CD4-positive, alpha-beta memory T cell (primary cell): ENCODE results near the gene DKC1. TPM values are rescaled to one million over a fixed set of nuclear protein-coding genes. Genes with fewer than 3 reads are reported as not detected.

Experiments used
- CTCF ChIA-PET: fragments of 350-600 bp; sonication (Branson Sonifier 250); formaldehyde crosslinking; loops from one replicate; lab custom pipeline; 2021; ENCODE audit warnings: inconsistent platforms; ENCODE audit not compliant: partially characterized antibody; lab: Charles Lee
- POLR2A ChIA-PET: fragments of 350-600 bp; sonication (Branson Sonifier 250); formaldehyde crosslinking; loops from one replicate; lab custom pipeline; 2021; ENCODE audit not compliant: partially characterized antibody; lab: Charles Lee
- DNase-seq, 5 donors: peaks; one replicate each; pipeline versions ENCODE4 v3.0.0 to v3.0.0-alpha.2; 2020 to 2022; ENCODE audit warnings: mixed read lengths in 1 of 5
- H3K27ac ChIP-seq: one replicate; pipeline ENCODE4 v1.7.0; 2013; ENCODE audit warnings: low read depth, low read length
- H3K27me3 ChIP-seq: 2 replicates; pipeline ENCODE4 v1.7.0; 2013; ENCODE audit warnings: mild to moderate bottlenecking, low read length, moderate library complexity; ENCODE audit not compliant: insufficient read depth
- H3K36me3 ChIP-seq: 2 replicates; pipeline ENCODE4 v1.7.0; 2013; ENCODE audit warnings: mild to moderate bottlenecking, low read length, moderate library complexity; ENCODE audit not compliant: insufficient read depth
- H3K4me1 ChIP-seq: 2 replicates; pipeline ENCODE4 v1.7.0; 2013; ENCODE audit warnings: mild to moderate bottlenecking, low read length, moderate library complexity; ENCODE audit not compliant: insufficient read depth
- H3K4me3 ChIP-seq, 2 donors: one replicate each; pipeline ENCODE4 v1.7.0; 2013; ENCODE audit warnings: low read length in 2 of 2, mild to moderate bottlenecking in 1 of 2
- H3K9me3 ChIP-seq, 2 donors: one replicate each; pipeline ENCODE4 v1.7.0; 2013; ENCODE audit warnings: low read length in 2 of 2, control low read depth in 1 of 2; ENCODE audit not compliant: control insufficient read depth in 1 of 2
- H3K27ac Mint-ChIP-seq, 7 donors: one replicate each; pipeline ENCODE4 v1.8.0; 2020 to 2021; ENCODE audit warnings: mixed read lengths in 7 of 7, mild to moderate bottlenecking in 6 of 7, inconsistent platforms in 3 of 7, moderate library complexity in 3 of 7
- H3K27me3 Mint-ChIP-seq, 2 donors: one replicate each; pipeline ENCODE4 v1.8.0; 2020 to 2021; ENCODE audit warnings: mixed read lengths in 2 of 2
- H3K36me3 Mint-ChIP-seq, 2 donors: one replicate each; pipeline ENCODE4 v1.8.0; 2020 to 2021; ENCODE audit warnings: mixed read lengths in 2 of 2, inconsistent platforms in 1 of 2, mild to moderate bottlenecking in 1 of 2
- H3K4me1 Mint-ChIP-seq, 4 donors: one replicate each; pipeline ENCODE4 v1.8.0; 2020 to 2021; ENCODE audit warnings: mixed read lengths in 4 of 4, mild to moderate bottlenecking in 1 of 4
- H3K4me3 Mint-ChIP-seq, 8 donors: one replicate each; pipeline ENCODE4 v1.8.0; 2020 to 2021; ENCODE audit warnings: mixed read lengths in 8 of 8, mild to moderate bottlenecking in 7 of 8, moderate library complexity in 6 of 8, inconsistent platforms in 3 of 8
- H3K9me3 Mint-ChIP-seq, 8 donors: one replicate each; pipeline ENCODE4 v1.8.0; 2020 to 2021; ENCODE audit warnings: mixed read lengths in 8 of 8, mild to moderate bottlenecking in 5 of 8, inconsistent platforms in 3 of 8, moderate library complexity in 1 of 8
- intact Hi-C: fragments of 100-400 bp; cut with micrococcal nuclease; formaldehyde crosslinking; loops from one replicate; pipeline ENCODE4 v1.15.1; 2023
- polyA plus RNA-seq, 2 donors: library from polyadenylated mRNA; unstranded; fragments of 300-500 nt; fragmentation: Illumina TruSeq; gene quantifications; one replicate each; pipeline ENCODE4 v1.2.3, GENCODE V29; 2021
- total RNA-seq, 2 experiments: library from RNA; stranded (reverse); gene quantifications; one replicate each; pipeline ENCODE4 v1.2.3, GENCODE V29; 2021

DKC1 gene
- total and polyA plus RNA-seq, 4 experiments from 2014 or later: 30.4 to 63.9 (median 50.7) TPM

DNA sequence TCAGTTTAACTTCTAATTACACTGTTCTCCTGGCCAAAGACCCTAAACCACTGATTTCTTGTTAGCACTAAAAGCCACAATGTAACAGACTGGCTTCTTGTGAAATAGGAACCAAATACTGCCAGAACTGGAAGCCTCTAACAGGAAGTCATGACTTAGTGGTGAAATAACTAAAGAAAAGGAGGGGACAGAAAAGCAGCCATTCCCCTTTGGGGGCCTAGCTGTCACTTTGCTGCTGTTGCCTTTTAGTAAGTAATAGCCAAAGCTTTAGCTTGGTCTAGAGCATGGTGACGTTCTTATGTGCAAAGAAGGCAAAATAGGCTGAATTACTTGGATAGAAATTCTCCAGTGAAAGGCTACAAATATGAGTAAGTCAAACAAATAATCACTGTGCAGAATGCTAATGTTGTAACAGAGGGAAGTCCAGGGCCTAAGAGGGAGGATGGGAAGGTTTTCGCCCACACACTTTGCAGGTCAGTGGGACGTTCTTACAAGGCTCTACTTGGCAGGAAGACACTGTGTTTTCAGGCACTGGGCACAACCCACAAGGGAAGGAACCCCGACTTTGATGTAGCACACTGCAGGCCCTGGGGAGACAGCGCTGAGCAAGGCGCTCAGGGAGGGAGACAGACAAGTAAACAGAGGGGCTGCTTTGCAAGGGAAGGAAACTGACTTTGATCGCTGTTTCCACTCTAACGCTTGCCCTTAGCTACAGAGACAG, 28.4 kb upstream of the DKC1 start:
- H3K4me3 ChIP-seq: peak overlapping the region in 1 of 2 donors; percentile 20
- Mint-ChIP-seq H3K27me3 (no peaks in the 10 kb centered on the region), H3K9me3 (no peaks in the 10 kb centered on the region), H3K36me3 (peaks cover 0 to 2% of the 10 kb centered on the region in 2 donors), H3K4me1 (peaks cover 63 to 96% (median 76%) of the 10 kb centered on the region in 4 donors), H3K27ac (peak overlapping the region; percentile 87 to 93 (median 90)), H3K4me3 (peak overlapping the region; percentile 50 to 85 (median 68))
- POLR2A ChIA-PET: interaction anchor here (0.9 to 6.2 kb wide), 6 partner anchors 8 to 21 kb away, joined by 4 to 49 read pairs (median 10); partner anchors contain the start of gene GAB3
- DNase-seq: peak in 3 of 5 donors; percentile 24 to 66 (median 32)
- peak overlapping the region; percentile 64 for H3K27ac ChIP-seq
- intact Hi-C loops: loop anchor here (1.0 kb wide), 2 partner anchors 14 to 15 kb away; no protein-coding TSS in a partner anchor
- peaks cover 98% of the 10 kb centered on the region for H3K4me1 ChIP-seq
- no peaks in the 10 kb centered on the region for H3K9me3 ChIP-seq
- no peaks in the 10 kb centered on the region for H3K27me3 ChIP-seq
- CTCF ChIA-PET: interaction anchor here (4.9 to 9.3 kb wide), 2 partner anchors 14 to 16 kb away, joined by 29 to 77 read pairs; partner anchors contain the start of gene GAB3
- H3K36me3 ChIP-seq: no peaks in the 10 kb centered on the region

DNA sequence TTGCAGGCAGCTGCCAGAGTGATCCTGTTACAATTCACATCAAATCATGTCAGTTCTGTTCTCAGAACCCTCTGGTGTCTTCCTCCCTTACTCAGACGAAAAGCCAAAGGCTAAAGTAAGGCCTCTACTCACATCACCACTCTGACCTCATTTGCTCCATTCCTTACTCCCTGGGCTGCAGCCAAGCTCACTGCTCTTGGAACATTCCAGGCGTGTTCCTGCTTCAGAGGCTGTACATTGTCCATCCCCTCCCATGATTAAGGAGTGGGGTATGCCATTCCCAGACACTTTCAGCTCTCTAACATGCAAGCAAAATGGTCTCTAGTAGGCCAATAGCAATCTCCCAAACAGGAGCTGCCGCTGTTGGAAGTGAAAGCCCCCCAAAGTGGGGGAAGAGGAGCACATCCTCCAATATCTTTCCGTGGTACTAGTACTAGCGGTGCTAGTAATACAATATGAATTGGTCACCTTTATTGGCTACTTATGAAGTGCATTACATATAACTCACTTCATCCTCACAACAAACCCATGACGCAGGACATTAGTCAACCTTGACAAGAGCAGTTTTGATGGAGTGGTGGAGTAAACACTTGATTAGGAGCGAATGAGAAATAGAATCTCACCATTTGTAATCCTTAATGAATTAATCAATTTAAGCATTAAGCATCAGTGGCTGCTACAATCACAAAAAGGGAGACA, 26.8 kb upstream of the DKC1 start:
- POLR2A ChIA-PET: interaction anchor here (2.4 to 2.7 kb wide), 3 partner anchors 13 to 23 kb away, joined by 9 to 12 read pairs (median 9); partner anchors contain the start of gene GAB3
- Histone ChIP-seq H3K9me3 (no peaks in the 10 kb centered on the region), H3K4me3 (no peak overlapping the region), H3K36me3 (no peaks in the 10 kb centered on the region), H3K4me1 (peaks cover 95% of the 10 kb centered on the region), H3K27ac (peak overlapping the region; percentile 64), H3K27me3 (no peaks in the 10 kb centered on the region)
- Mint-ChIP-seq H3K27me3 (no peaks in the 10 kb centered on the region), H3K4me3 (peak overlapping the region in 7 of 8 donors; percentile 19 to 71 (median 36)), H3K27ac (peak overlapping the region; percentile 70 to 93 (median 87)), H3K9me3 (no peaks in the 10 kb centered on the region), H3K4me1 (peaks cover 62 to 93% (median 71%) of the 10 kb centered on the region in 4 donors), H3K36me3 (peaks cover 0 to 2% of the 10 kb centered on the region in 2 donors)
- CTCF ChIA-PET: interaction anchor here (9.3 kb wide), 1 partner anchor 13 kb away, joined by 77 read pairs; the partner anchor contains the start of gene GAB3
- DNase-seq: no peak
- intact Hi-C loops: no loop called here

DNA sequence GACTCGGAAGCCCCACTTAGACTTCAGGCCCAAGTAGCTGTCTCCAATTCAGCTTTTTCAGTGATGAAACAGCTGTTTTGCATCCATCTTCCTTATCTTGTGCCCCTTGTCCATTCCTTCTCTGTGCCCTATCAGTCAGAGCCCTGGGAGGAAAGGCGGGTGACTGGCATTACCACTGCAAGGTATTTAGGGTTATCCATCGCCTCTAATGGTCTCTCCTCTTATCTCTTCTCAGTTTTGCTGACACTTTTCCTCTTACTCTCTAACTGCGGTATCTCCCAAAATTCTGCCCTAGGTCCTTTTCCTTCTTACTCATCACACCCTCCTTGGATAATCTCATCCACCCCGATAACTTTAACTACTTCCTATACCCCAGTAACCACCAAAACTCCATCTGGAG, 25.5 kb upstream of the DKC1 start:
- Mint-ChIP-seq H3K4me3 (peak overlapping the region in 5 of 8 donors; percentile 2 to 36 (median 32)), H3K27me3 (no peaks in the 10 kb centered on the region), H3K36me3 (no peaks in the 10 kb centered on the region), H3K4me1 (peaks cover 53 to 83% (median 66%) of the 10 kb centered on the region in 4 donors), H3K27ac (peak overlapping the region in 6 of 7 donors; percentile 6 to 87 (median 70)), H3K9me3 (no peaks in the 10 kb centered on the region)
- Histone ChIP-seq H3K4me1 (peaks cover 84% of the 10 kb centered on the region), H3K9me3 (no peaks in the 10 kb centered on the region), H3K27ac (peak overlapping the region; percentile 21), H3K4me3 (no peak overlapping the region), H3K36me3 (no peaks in the 10 kb centered on the region), H3K27me3 (no peaks in the 10 kb centered on the region)
- intact Hi-C loops: no loop called here
- POLR2A ChIA-PET: interaction anchor here (1.3 kb wide), 1 partner anchor 19 kb away, joined by 3 read pairs; no protein-coding TSS in a partner anchor
- no peak for DNase-seq
- CTCF ChIA-PET: interaction anchor here (1.2 to 4.8 kb wide), 4 partner anchors 11 to 19 kb away, joined by 4 to 37 read pairs (median 10); partner anchors contain the start of gene GAB3

DNA sequence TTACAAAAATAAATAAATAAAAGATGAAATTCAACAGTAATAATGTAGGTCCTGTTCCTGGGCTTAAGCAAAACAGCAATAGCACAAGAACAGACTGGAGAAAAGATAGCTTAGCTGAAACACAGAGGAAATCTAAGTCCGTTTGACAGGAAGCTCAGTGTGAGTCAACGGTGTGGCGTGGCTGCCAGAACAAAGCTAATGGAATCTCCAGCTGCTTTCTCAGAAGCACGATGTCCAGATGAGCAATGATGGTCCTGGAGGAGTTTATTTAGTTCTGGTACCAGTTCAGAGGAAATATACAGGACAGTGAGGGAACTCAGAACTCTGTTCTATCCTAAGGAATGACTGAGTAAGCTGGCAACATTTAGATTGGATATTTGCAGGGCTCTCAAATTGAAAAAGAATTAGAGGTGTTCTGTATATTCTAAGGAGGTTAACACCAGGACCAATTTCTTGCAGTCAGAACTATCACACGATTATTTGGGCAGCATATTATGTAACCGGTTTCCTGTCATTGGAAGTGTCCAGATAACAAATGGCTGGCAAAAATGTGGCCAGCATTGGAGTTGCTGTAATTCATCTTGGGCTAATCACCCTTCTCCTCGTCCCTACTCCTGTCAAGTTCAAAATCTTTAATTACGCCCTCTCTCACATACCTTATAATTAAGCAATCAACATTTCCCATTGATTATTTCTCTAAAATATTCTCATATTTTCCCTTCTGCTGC, 24.5 kb upstream of the DKC1 start:
- ChIA-PET CTCF (interaction anchor here (0.6 to 4.8 kb wide), 5 partner anchors 10 to 24 kb away, joined by 3 to 37 read pairs (median 5); partner anchors contain the start of genes DKC1 and GAB3), POLR2A (interaction anchor here (0.6 to 1.3 kb wide), 6 partner anchors 10 to 24 kb away, joined by 3 to 14 read pairs (median 4); partner anchors contain the start of genes DKC1 and GAB3)
- peaks cover 47 to 82% (median 63%) of the 10 kb centered on the region in 4 donors for H3K4me1 Mint-ChIP-seq
- Histone ChIP-seq H3K27me3 (no peaks in the 10 kb centered on the region), H3K4me3 (no peak overlapping the region), H3K36me3 (no peaks in the 10 kb centered on the region), H3K4me1 (peaks cover 74% of the 10 kb centered on the region), H3K9me3 (no peaks in the 10 kb centered on the region), H3K27ac (no peak overlapping the region)
- peak in 1 of 5 donors; percentile 49 for DNase-seq
- intact Hi-C loops: no loop called here
- H3K27me3 Mint-ChIP-seq: no peaks in the 10 kb centered on the region
- H3K36me3 Mint-ChIP-seq: peaks cover 0 to 4% of the 10 kb centered on the region in 2 donors
- peak overlapping the region in 7 of 8 donors; percentile 35 to 72 (median 65) for H3K4me3 Mint-ChIP-seq
- no peaks in the 10 kb centered on the region for H3K9me3 Mint-ChIP-seq
- H3K27ac Mint-ChIP-seq: peak overlapping the region; percentile 45 to 90 (median 87)

DNA sequence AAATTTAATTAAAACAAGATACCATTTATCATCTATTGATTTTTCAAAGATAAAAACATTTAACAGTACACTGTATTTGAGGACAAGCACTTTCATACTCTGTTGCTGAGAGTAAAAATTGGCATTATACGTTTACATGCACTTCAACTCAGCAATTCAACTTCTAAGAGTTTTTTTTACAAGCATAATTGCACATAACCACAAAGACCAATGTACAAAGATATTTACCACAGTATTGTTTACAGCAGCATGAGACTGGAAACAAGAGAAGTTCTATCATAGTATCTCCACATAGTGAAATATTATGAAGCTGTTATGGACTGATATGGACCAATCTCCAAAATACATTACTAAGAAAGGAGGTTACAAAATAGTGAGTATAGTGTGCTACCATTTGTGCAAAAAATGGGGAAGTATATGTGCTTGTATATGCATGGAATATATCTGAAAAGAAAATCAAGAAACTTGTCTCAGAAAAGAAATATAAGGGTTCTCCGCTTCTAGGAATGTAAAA, 22.7 kb upstream of the DKC1 start:
- peak overlapping the region in 5 of 8 donors; percentile 17 to 50 (median 31) for H3K4me3 Mint-ChIP-seq
- peaks cover 3 to 4% of the 10 kb centered on the region in 2 donors for H3K36me3 Mint-ChIP-seq

DNA sequence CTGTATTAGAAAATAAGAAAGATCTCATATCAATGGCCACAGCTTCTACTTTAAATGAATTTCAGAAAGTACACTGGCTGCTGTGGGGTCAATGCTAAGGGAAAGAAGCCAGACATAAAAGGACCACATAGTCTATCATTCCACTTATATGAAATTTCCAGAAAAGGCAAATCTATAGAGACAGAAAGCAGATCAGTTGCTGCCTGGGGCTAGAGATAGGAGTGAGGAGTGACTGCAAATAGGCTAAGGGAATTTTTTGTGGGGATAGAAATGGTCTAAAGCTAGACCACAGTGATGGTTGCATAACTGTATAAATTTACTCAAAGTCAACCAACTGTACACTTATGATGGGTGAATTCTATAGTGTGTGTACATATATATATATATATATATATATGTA, 20.1 kb upstream of the DKC1 start:
- Histone ChIP-seq H3K36me3 (no peaks in the 10 kb centered on the region), H3K4me3 (no peak overlapping the region), H3K27me3 (no peaks in the 10 kb centered on the region), H3K27ac (no peak overlapping the region), H3K9me3 (no peaks in the 10 kb centered on the region), H3K4me1 (peaks cover 38% of the 10 kb centered on the region)
- ChIA-PET CTCF (interaction anchor here (1.4 kb wide), 1 partner anchor 10 kb away, joined by 3 read pairs; no protein-coding TSS in a partner anchor), POLR2A (interaction anchor here (0.6 to 1.3 kb wide), 2 partner anchors 9 to 23 kb away, joined by 3 to 4 read pairs; no protein-coding TSS in a partner anchor)
- Mint-ChIP-seq H3K9me3 (peaks cover 0 to 2% (median 0%) of the 10 kb centered on the region in 8 donors), H3K4me1 (peaks cover 17 to 53% (median 37%) of the 10 kb centered on the region in 4 donors), H3K36me3 (peaks cover 6 to 7% of the 10 kb centered on the region in 2 donors), H3K27ac (peak overlapping the region in 1 of 7 donors; percentile 27), H3K4me3 (peak overlapping the region in 1 of 8 donors; percentile 46), H3K27me3 (no peaks in the 10 kb centered on the region)
- intact Hi-C loops: no loop called here
- DNase-seq: no peak

More for the DNA sequence above, 22.7 kb upstream of the DKC1 start:
- H3K4me3 ChIP-seq: no peak overlapping the region
- no peaks in the 10 kb centered on the region for H3K36me3 ChIP-seq
- H3K4me1 ChIP-seq: peaks cover 56% of the 10 kb centered on the region
- Mint-ChIP-seq H3K27ac (peak overlapping the region in 6 of 7 donors; percentile 46 to 70 (median 60)), H3K9me3 (no peaks in the 10 kb centered on the region), H3K27me3 (no peaks in the 10 kb centered on the region), H3K4me1 (peaks cover 37 to 70% (median 53%) of the 10 kb centered on the region in 4 donors)
- DNase-seq: no peak
- no peaks in the 10 kb centered on the region for H3K27me3 ChIP-seq
- H3K27ac ChIP-seq: no peak overlapping the region
- intact Hi-C loops: no loop called here
- CTCF ChIA-PET: interaction anchor here (1.1 to 4.8 kb wide), 3 partner anchors 9 to 23 kb away, joined by 3 to 37 read pairs (median 6); partner anchors contain the start of gene GAB3
- POLR2A ChIA-PET: interaction anchor here (0.8 to 0.9 kb wide), 2 partner anchors 10 to 27 kb away, joined by 3 to 4 read pairs; no protein-coding TSS in a partner anchor
- H3K9me3 ChIP-seq: no peaks in the 10 kb centered on the region
